Choroid plexus epithelial cell (primary cell): ENCODE data around the gene GTPBP6.
"Not testable (repeated sequence)": the region's sequence is repeated elsewhere in the genome, so short reads cannot be mapped to it uniquely, and the experiment has no call there.

Source experiments
- DNase-seq: peaks from one replicate; pipeline ENCODE4 v3.0.0-alpha.2; 2010; ENCODE audit warnings: low read depth
- H3K4me3 ChIP-seq: 2 replicates; pipeline ENCODE4 v1.5.1; 2011; ENCODE audit warnings: low read depth, mild to moderate bottlenecking, control low read depth, low read length, moderate library complexity
- CTCF ChIP-seq: conservative IDR thresholded peaks from 2 replicates; pipeline ENCODE4 v1.5.1; 2011; ENCODE audit warnings: low read depth, mild to moderate bottlenecking, control low read depth, inconsistent platforms, low read length, moderate library complexity

GTPBP6 gene

GRCh38 chrX:270848-271367 lies 47.7 kb downstream of the GTPBP6 start:
- no peak for DNase-seq
- TF ChIP-seq CTCF, result no peak
- H3K4me3 ChIP-seq, result no peak overlapping the region

- TF ChIP-seq CTCF, result no peak
- no peak for DNase-seq
- no peak overlapping the region for H3K4me3 ChIP-seq
These were observed 50.8 kb downstream of the GTPBP6 start for GRCh38 chrX:267771-268261.

GRCh38 chrX:265502-265901 lies 53.1 kb downstream of the GTPBP6 start:
- H3K4me3 ChIP-seq, result no peak overlapping the region
- TF ChIP-seq CTCF, result no peak
- DNase-seq, result no peak

GRCh38 chrX:264634-265455 lies 53.8 kb downstream of the GTPBP6 start:
- DNase-seq, result peak; percentile 68
- TF ChIP-seq CTCF, result no peak
- H3K4me3 ChIP-seq, result no peak overlapping the region

- not testable (repeated sequence) for H3K4me3 ChIP-seq, DNase-seq
These were observed 54.6 kb downstream of the GTPBP6 start for GRCh38 chrX:264006-264405.

GRCh38 chrX:262381-262909 lies 56.2 kb downstream of the GTPBP6 start:
- no peak overlapping the region for H3K4me3 ChIP-seq
- TF ChIP-seq CTCF, result no peak
- no peak for DNase-seq

GRCh38 chrX:261919-262352 lies 56.7 kb downstream of the GTPBP6 start:
- no peak for TF ChIP-seq CTCF
- no peak for DNase-seq
- H3K4me3 ChIP-seq, result no peak overlapping the region
